ENCODE measurements around the gene FAM72C. TPM values are rescaled to one million over a fixed set of nuclear protein-coding genes. Genes with fewer than 3 reads are reported as not detected.
"Not testable (repeated sequence)": the region's sequence is repeated elsewhere in the genome, so short reads cannot be mapped to it uniquely, and the experiment has no call there.

The FAM72C gene
- total and polyA plus RNA-seq, 9 donors = 0.31 to 2.7 (median 1.5) TPM

DNA sequence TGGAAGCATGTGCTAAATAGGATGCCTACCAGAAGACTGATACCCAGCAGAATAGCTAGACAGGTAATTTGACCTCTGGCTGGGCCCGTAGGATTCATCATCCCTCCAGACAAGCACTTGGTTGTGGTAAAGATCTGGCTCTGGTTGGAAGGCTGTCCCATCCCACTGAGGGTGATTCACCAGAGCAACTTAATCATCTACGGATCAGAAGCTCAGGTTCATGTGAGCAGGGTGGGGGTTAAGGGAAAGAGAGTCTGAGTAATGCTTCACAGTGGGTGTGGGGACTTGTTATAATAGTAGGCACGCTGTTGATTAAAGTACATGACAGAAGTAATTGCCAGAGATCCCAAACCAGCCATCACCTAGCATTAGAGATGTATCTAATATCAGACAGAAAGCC is 26.5 kb downstream of the FAM72C start:
- H3K27ac ChIP-seq (ENCODE audit: low read length); H3K27me3 ChIP-seq (ENCODE audit: control insufficient read depth, insufficient read depth, low read length); H3K36me3 ChIP-seq (ENCODE audit: control insufficient read depth, insufficient read depth, low read length); H3K9me3 ChIP-seq (replicated peaks; ENCODE audit: control insufficient read depth, low read depth, low read length); DNase-seq; H3K4me3 ChIP-seq (ENCODE audit: low read length); H3K4me1 ChIP-seq (ENCODE audit: control insufficient read depth, insufficient read depth, low read length): not testable (repeated sequence)
- WGBS (ENCODE audit: insufficient coverage) = no CpG with 5 or more reads among the region's 3 CpGs

DNA sequence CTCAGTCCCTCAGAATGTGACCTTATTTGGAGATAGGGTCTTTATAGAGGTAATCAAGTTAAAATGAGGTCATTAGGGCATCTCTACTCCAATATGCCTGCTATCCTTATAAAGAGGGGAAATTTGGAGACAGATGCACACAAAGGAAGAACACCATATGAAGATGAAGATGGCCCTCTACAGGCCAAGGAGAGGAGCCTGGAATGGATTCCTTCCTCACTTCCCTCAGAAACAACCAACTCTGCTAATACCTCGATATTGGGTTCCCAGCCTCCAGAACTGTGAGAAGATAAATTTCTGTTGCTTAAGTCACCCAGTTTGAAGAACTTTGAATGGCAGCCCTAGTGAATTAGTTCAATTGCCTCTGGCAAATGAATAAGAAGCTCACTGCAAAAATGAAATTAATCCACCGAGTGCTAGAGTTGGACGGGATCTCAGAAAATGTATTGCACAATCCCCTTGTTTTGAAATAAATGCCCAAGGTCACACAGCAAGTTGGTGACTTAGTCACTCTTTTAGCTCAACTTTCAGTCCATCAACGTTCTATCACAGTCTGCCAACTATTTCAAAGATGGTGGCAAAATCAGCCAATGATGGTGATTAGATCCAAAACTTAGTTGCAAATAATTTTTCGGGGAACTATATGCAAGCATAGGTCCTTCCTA is 27.1 kb downstream of the FAM72C start:
- not testable (repeated sequence) for H3K4me3 ChIP-seq (ENCODE audit: low read length); DNase-seq; H3K9me3 ChIP-seq (replicated peaks; ENCODE audit: control insufficient read depth, low read depth, low read length); H3K4me1 ChIP-seq (ENCODE audit: control insufficient read depth, insufficient read depth, low read length); H3K27ac ChIP-seq (ENCODE audit: low read length); H3K27me3 ChIP-seq (ENCODE audit: control insufficient read depth, insufficient read depth, low read length); H3K36me3 ChIP-seq (ENCODE audit: control insufficient read depth, insufficient read depth, low read length)
- WGBS (ENCODE audit: insufficient coverage) = no CpG with 5 or more reads among the region's 5 CpGs

DNA sequence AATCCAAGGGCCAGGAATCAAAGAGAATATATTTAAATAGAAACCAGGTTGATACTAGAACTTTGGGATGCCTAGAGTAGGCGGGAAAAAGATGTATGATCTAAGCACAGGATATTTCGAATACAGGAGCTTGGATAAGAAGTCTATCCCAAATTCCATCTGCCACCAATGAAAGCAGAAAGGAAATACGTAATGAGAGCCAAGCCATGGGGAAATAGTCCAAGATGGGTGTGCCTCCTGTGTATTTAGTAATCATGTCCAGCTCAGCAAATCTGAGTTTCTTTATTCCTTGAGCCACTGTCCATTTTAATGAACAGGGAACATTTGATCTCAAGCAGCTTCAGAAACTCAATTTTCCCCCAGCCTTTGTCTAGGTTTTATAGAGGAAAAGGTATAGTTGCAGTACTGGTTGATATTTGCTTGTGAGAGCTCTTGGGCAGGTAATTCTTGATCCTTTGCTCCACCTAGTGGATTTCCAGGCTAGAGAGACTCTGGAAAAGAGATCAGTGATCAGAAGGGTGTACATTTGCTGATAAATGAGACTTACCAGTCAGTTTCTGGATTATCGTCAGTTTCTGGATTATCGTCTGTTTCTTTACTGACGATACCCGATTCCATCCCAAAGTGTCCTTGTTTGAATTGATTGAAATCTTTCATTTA is 28.3 kb downstream of the FAM72C start:
- no CpG with 5 or more reads among the region's 7 CpGs for WGBS (ENCODE audit: insufficient coverage)
- not testable (repeated sequence) for H3K4me3 ChIP-seq (ENCODE audit: low read length); H3K27me3 ChIP-seq (ENCODE audit: control insufficient read depth, insufficient read depth, low read length); H3K9me3 ChIP-seq (replicated peaks; ENCODE audit: control insufficient read depth, low read depth, low read length); DNase-seq; H3K4me1 ChIP-seq (ENCODE audit: control insufficient read depth, insufficient read depth, low read length); H3K27ac ChIP-seq (ENCODE audit: low read length); H3K36me3 ChIP-seq (ENCODE audit: control insufficient read depth, insufficient read depth, low read length)

DNA sequence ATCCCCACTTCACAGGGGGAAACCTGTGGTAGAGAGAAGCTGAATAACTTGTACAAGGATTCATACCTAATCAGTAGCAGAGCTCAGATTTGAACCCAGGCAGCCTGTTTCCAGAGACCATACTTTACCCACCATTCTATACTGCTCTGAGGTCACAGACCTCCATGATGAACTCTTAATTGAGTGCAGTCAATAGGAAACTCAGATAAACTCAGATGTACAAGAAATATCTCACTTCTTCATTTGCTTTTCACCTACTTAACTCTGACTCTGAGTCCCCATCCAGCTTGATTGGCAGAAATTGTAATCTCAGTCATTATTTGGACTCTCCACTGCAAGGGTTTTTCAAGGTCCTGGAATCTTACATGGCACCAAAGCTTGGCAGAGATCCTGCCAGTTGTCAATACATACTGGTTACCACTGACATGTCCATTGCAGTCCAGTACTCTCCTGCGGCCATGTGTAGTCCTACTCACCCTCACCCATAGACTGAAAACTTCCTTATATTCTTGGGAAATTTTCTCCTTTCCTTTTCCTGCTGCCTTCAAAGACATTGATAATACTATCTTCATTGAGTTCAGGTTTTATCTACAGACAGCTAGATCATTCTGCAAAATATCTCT is 29.4 kb downstream of the FAM72C start:
- not testable (repeated sequence) for H3K27ac ChIP-seq (ENCODE audit: low read length); H3K9me3 ChIP-seq (replicated peaks; ENCODE audit: control insufficient read depth, low read depth, low read length); H3K27me3 ChIP-seq (ENCODE audit: control insufficient read depth, insufficient read depth, low read length); DNase-seq; H3K4me1 ChIP-seq (ENCODE audit: control insufficient read depth, insufficient read depth, low read length); H3K4me3 ChIP-seq (ENCODE audit: low read length); H3K36me3 ChIP-seq (ENCODE audit: control insufficient read depth, insufficient read depth, low read length)
- WGBS (ENCODE audit: insufficient coverage) = no CpG with 5 or more reads among the region's 1 CpG

GRCh38 chr1:143939666-143940065 is 32.1 kb downstream of the FAM72C start:
- not testable (repeated sequence) for H3K27me3 ChIP-seq (ENCODE audit: control insufficient read depth, insufficient read depth, low read length); H3K4me1 ChIP-seq (ENCODE audit: control insufficient read depth, insufficient read depth, low read length); H3K9me3 ChIP-seq (replicated peaks; ENCODE audit: control insufficient read depth, low read depth, low read length); DNase-seq; H3K4me3 ChIP-seq (ENCODE audit: low read length); H3K27ac ChIP-seq (ENCODE audit: low read length); H3K36me3 ChIP-seq (ENCODE audit: control insufficient read depth, insufficient read depth, low read length)
- WGBS (ENCODE audit: insufficient coverage) = no CpG with 5 or more reads among the region's 2 CpGs

DNA sequence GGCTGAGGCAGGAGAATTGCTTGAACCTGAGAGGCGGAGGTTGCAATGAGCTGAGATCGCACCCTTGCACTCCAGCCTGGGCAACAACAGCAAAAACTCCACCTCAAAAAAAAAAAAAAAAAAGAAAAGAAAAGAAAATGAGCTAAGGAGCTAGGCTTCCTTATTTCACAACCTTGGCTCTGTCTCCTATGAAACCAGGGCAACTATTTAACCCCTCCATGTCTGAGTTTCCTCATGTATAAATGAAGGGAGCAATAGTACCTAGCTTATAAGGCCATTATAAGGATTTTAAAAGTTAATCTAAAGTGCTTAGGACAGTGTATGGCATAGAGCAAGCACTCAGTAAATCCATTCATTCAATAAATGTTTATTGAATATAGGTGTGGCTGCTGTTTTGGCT is 32.9 kb downstream of the FAM72C start:
- H3K27me3 ChIP-seq (ENCODE audit: control insufficient read depth, insufficient read depth, low read length); H3K9me3 ChIP-seq (replicated peaks; ENCODE audit: control insufficient read depth, low read depth, low read length); H3K36me3 ChIP-seq (ENCODE audit: control insufficient read depth, insufficient read depth, low read length); DNase-seq; H3K4me3 ChIP-seq (ENCODE audit: low read length); H3K4me1 ChIP-seq (ENCODE audit: control insufficient read depth, insufficient read depth, low read length); H3K27ac ChIP-seq (ENCODE audit: low read length): not testable (repeated sequence)
- no CpG with 5 or more reads among the region's 2 CpGs for WGBS (ENCODE audit: insufficient coverage)

DNA sequence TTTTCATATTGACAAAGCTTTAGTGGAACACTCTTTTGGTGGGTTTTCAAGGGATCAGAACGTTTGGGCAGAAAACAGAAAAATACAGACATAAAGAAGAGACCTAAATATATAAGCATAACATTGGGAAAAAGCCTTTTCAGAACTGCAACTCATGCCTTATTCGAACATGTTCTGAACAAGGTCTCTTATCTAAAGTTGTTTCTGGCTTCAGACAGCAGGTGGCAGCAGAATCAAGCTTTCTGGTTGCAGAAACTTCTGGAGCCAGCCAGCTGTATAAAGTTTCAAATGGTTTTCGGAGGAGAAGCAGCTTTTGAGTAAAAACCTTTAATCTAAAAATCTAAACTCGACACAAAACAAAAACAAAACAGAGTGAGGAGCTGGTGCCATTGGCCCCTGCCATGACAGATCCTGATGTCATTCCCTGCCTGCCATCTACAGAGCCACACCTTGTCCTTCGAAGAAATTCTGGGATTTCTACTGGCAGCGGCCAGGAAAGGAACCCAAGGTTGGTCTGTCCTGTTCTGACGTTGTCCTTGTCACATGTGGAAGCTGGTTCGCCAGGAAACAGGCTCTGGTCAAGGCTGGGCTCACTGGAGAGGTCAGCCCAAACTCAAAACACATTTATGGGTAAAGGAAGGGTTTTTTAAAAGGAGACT is 35.2 kb downstream of the FAM72C start:
- not testable (repeated sequence) for H3K4me1 ChIP-seq (ENCODE audit: control insufficient read depth, insufficient read depth, low read length); H3K9me3 ChIP-seq (replicated peaks; ENCODE audit: control insufficient read depth, low read depth, low read length); H3K27ac ChIP-seq (ENCODE audit: low read length); H3K4me3 ChIP-seq (ENCODE audit: low read length); H3K27me3 ChIP-seq (ENCODE audit: control insufficient read depth, insufficient read depth, low read length); H3K36me3 ChIP-seq (ENCODE audit: control insufficient read depth, insufficient read depth, low read length)
- peak; percentile 3 for DNase-seq
- WGBS (ENCODE audit: insufficient coverage) = no CpG with 5 or more reads among the region's 8 CpGs

DNA sequence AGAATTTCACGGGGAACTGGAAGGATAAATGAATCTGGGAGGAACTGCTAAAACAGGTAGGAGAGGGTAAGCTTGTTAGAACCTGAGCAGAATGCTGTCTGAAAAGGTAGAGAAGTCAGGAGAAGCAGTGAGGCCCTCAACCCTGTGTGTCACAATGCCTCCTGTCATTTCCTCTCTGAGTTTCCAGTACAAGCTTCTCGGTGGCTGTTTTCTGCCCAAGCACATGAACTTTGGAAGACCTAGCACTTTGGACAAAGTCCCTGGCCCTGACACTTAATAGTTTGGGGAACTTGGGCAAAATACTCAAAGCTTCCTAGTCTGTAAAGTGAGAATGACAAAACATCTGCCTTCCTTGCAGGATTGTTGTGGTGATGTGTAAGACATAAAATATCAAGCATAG is 52.7 kb downstream of the FAM72C start:
- DNase-seq; H3K36me3 ChIP-seq (ENCODE audit: control insufficient read depth, insufficient read depth, low read length); H3K27ac ChIP-seq (ENCODE audit: low read length); H3K27me3 ChIP-seq (ENCODE audit: control insufficient read depth, insufficient read depth, low read length); H3K4me1 ChIP-seq (ENCODE audit: control insufficient read depth, insufficient read depth, low read length); H3K4me3 ChIP-seq (ENCODE audit: low read length); H3K9me3 ChIP-seq (replicated peaks; ENCODE audit: control insufficient read depth, low read depth, low read length): not testable (repeated sequence)
- no CpG with 5 or more reads among the region's 2 CpGs for WGBS (ENCODE audit: insufficient coverage)

DNA sequence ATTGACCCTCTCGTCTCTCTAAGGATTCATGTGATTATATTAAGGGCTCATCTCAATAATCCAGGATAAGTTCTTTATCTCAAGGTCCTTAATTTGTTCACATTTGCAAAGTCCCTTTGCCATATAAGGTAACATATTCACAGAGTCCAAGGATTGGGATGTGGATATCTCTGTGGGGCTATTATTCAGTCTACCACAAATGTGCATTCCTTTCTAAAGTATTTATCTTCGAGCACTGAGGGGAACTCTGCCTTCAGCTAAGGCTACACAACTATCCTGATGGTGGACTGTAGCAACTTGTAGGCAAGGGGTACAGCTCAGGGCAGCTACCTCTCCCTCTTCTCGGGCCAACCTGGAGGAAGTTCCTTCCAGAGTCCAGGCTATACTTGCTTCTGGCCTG is 53.2 kb downstream of the FAM72C start:
- not testable (repeated sequence) for H3K36me3 ChIP-seq (ENCODE audit: control insufficient read depth, insufficient read depth, low read length); H3K27me3 ChIP-seq (ENCODE audit: control insufficient read depth, insufficient read depth, low read length); DNase-seq; H3K9me3 ChIP-seq (replicated peaks; ENCODE audit: control insufficient read depth, low read depth, low read length); H3K27ac ChIP-seq (ENCODE audit: low read length); H3K4me1 ChIP-seq (ENCODE audit: control insufficient read depth, insufficient read depth, low read length); H3K4me3 ChIP-seq (ENCODE audit: low read length)
- WGBS (ENCODE audit: insufficient coverage) = no CpG with 5 or more reads among the region's 3 CpGs

DNA sequence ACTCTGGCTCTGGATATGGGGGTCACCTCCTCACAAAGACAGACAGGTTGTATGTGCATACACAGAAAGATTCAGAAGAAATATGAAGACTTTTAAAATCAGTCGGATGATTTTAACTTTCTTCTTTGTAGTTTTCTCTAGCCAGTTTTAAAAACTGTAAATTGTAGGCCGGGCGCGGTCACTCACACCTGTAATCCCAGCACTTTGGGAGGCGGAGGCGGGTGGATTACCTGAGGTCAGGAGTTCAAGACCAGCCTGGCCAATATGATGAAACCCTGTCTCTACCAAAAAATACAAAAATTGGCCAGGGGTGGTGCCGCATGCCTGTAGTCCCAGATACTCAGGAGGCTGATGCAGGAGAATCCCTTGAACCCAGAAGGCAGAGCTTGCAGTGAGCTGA is 58.1 kb downstream of the FAM72C start:
- not testable (repeated sequence) for H3K4me1 ChIP-seq (ENCODE audit: control insufficient read depth, insufficient read depth, low read length); H3K27ac ChIP-seq (ENCODE audit: low read length); H3K9me3 ChIP-seq (replicated peaks; ENCODE audit: control insufficient read depth, low read depth, low read length); DNase-seq; H3K27me3 ChIP-seq (ENCODE audit: control insufficient read depth, insufficient read depth, low read length); H3K4me3 ChIP-seq (ENCODE audit: low read length); H3K36me3 ChIP-seq (ENCODE audit: control insufficient read depth, insufficient read depth, low read length)
- no CpG with 5 or more reads among the region's 7 CpGs for WGBS (ENCODE audit: insufficient coverage)
